NCI-H187 (cell line): Measurements from ENCODE around the gene MAMLD1.

Experiments
- DNase-seq, 2 experiments: peaks; one replicate each; lab custom pipeline; 2025; lab: John Stamatoyannopoulos, UW

MAMLD1 gene

DNA sequence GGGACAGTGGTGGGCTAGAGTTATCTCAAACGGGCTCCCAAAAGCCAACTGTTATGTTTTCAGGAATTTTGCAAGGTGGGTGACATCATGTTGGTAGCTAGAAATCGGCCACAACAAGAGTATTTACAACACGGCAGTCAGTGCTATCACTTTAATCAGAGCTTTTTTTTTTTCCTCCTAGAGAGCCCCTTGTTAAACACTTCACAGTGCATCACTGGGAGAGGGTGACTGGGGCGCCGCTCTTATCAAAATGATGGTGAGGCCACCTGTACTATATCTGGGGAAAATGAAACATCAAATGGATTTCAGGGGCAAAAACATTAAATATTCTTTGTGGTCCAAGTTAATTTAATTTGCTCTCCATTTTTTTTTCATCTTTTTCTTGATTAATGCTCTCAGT, 44.9 kb downstream of the MAMLD1 start:
- no peak for DNase-seq

DNA sequence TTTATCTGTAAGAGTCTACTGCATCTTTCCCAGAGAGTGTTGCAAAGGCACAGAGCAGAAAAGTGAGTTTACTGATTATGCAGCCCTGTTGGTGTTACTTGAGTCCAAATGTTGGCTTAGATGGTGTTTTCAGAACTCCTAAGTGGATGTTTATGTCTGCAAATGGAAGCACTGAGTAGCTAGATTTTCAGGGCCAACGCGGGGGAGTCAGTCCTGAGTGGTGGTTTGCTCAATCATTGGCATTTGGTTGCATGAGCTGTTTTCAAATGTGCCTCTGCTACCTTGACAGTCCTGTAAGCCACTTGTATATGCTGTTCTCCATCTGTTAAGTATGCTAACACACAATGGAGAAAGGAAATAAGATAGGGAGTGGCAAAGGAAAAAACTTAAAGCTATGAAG, 45.4 kb downstream of the MAMLD1 start:
- no peak for DNase-seq

DNA sequence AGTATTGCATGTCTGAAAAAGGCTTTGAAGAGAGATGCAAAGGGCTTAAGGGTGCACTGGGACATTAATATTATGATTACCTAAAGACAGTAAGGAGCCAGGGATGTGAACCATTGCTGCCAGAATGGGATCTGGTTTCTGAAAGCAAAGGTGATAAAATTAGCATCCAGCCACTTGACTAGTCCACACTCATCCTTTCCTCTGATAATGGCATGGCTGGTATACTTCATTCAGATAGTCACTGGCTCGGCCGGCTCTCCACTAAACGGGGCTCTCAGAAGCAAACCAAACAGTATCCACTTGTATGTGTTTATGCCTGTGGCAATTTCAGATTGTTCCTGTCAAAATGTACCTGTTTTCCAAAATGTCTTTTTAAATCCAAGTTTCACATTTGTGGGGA, 46.4 kb downstream of the MAMLD1 start:
- DNase-seq: peak in 1 of 2 experiments; percentile 14

DNA sequence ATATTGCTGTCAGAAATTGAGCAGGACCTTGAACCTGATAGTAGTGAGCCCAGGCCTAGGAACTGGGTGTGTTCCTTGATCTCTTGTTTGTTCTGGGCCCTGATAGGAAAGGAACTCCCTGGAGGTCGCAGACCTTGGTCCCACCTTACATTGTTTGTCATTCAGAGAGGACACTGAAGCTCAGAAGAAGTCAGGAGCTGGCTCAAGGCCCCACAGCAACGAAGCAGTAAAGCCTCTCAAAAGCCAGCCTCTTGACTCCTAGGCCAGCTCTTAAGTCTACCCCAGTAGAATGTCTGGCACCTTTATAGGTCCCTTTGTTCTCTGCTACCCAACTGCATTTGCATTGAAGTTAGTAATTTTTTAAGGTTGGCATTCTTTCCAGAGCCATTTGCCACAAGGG, 46.8 kb downstream of the MAMLD1 start:
- no peak for DNase-seq

DNA sequence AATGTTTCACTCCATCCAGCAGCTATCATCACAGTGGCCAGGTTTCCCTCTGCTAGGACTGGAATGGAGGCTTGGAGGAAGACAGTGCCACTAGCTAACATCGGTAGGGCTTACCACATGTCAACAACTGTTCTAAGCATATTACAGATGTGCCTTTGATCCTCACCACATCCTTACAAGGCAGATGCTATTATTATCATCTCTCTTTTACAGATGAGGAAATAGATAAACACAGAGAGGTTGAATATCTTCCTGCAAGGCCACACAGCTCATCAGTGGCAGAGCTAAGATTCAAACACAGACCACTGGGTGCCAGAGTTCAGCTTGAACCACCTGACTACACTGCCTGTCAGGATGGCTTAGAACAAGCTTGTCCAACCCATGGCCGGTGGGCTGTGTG, 47.4 kb downstream of the MAMLD1 start:
- no peak for DNase-seq

DNA sequence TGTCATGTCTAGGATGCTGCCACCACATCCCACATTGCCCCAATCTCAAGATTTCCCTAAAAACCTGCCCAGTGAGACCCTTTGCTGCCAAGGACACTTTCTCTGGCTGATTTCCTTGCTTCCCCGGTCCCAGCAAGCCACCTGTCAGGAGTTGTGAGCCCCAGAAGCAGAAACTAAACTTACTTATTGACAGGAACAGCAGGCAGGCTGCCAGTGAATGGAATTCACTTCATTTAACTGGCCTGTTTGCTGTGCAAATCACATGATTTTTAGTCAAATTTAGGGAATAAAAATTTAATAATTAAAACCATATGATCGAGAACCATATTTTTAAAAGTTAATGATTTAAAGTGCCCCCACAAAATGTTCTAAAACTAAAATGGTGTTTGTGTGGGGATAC, 48.5 kb downstream of the MAMLD1 start:
- no peak for DNase-seq

- no peak for DNase-seq
These were observed 51.1 kb downstream of the MAMLD1 start for GRCh38 chrX:150414228-150414627.

DNA sequence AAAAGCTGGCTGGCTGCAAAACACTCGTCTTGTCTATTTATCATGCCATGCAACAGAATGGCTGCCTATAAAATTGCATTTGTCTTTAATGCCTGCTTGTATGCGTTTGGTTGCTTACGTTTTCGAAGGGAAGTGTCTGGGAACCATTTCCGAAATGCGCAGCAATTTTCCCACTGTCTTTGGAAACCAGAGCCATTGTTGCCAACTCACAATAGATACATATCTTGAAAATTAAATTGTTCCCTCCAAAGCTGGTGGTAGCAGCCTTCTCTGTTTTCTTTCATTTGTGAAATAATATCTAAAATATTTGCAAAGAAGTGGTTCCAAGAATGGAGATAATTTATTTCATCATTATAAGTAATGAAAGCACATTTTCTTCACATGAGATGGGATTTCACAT, 53.4 kb downstream of the MAMLD1 start:
- no peak for DNase-seq

DNA sequence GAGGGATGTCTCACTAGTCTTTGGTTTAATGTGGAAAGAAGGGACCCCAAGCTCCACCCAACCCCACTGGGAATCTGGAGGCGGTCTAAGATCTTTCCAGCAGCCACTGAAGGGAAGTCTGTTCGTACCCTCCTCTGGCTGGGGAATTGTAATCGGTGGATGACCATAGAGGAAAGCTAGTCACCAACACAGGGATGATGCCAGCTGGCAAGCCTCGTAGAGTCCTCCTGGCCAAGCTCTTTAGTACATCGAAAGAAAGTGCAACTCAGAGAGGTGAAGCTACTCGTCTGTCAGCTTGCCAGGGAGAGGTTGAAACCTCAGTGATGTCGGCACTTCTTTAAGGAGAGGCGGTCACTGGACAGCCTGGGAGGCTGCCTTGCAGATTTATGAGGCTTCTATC, 58.7 kb downstream of the MAMLD1 start:
- DNase-seq: no peak

DNA sequence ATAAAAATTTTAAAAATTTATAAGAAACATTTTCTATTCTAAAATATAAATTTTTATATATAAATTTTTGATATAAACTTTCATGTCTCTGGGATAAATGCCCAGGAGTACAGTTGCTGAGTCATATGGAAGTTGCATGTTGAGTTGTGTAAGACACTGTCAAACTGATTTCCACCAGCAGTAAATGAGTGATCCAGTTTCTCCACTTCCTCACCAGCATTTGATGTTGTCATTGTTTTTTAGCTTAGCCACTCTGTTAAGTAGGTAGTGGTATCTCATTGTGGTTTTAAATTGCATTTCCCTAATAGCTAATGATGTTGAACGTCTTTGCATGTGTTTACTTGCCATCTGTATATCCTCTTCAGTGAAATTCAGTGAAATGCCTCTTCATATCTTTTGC, 66.5 kb downstream of the MAMLD1 start:
- DNase-seq: no peak

DNA sequence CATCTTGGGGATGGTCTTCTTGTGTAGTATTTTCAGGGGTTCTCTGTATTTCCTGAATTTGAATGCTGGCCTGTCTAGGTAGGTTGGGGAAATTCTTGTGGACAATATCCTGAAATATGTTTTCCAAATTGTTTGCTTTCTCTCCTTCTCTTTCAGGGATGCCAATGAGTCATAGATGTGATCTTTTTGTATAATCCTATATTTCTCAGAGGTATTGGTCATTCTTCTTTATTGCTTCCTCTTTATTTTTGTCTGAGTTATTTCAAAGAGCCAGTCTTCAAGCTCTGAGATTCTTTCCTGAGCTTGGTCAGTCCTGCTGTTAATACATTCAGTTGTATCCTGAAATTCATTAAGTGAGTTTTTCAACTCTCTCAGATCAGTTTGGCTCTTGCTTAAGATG, 73.1 kb downstream of the MAMLD1 start:
- DNase-seq: no peak

DNA sequence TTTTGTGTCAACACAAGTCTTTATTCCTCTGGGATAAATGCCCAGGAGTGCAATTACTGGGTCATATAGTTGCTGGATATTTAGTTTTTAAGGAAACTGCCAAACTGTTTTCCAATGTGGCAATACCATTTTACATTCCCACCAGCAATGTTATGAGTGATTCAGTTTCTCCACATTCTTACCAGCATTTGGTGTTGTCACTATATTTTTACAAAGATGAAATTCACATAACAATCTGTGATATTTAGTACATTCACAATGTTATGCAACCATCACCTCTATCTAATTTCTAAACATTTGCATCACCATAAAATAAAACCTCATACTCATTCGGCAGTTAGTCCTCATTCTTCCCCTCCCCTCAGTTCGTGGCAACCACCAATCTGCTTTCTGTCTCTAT, 75.0 kb downstream of the MAMLD1 start:
- no peak for DNase-seq

DNA sequence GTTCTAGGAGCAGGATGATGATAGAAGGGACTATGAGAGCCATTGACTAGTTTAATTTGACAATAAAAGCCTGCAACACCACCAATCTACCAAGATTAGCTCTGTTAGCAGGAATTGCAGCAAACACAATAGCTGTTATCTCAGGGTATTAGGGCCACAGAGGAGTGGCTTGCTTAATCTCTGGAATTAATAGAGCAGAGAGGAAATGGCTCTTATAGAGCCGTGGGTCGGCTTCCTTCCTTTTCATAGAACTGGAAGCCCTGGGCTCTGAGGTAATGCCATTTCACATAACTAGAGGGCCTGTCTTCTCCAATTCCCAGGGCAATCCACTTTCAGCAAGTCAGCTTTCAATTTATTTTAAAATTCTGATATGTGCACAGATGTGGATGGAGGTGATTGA, 83.0 kb downstream of the MAMLD1 start:
- DNase-seq: no peak

- DNase-seq: no peak
These were observed 83.9 kb downstream of the MAMLD1 start for GRCh38 chrX:150446995-150447394.

DNA sequence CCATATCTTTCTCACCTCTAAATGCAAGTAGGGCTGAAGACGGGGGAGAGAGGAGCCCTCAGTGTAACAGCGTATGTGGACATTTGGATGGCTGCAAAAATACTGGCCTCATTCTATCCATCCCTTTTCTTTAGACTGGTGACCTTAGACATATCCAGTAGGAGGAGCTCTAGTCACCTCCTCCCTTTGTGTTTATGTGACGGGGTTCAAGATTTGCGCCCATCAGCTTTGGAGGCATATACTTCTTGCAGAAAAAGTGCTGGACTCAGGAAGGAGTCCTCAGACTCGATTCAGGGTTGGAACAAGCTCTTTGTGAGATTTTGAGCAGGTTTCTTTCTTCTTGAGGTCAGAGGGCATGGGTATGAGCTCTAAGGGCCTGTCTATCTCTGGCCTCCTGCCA, 86.2 kb downstream of the MAMLD1 start:
- DNase-seq: no peak

- no peak for DNase-seq
These were observed 87.5 kb downstream of the MAMLD1 start for GRCh38 chrX:150450519-150451177.

DNA sequence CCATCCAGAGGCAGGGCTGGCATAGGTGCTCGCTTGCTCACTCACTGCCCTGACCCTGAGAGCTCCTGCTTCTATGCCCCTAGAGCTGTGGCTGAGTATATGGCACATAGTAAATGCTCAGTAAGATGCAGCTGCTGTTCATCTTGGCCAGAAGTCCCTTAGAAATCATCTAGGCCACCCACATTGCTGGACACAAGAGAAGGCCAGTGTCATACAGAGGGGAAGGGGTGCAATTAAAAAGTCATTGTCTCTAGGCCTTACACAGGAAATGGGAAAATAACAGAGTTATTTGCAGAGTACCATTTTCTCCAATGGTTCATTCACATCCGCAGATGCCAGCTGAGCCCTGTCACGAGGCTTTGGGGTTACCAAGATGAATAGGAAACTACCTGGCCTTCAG, 88.8 kb downstream of the MAMLD1 start:
- DNase-seq: no peak

- DNase-seq: no peak
These were observed 91.0 kb downstream of the MAMLD1 start for GRCh38 chrX:150454083-150454482.

DNA sequence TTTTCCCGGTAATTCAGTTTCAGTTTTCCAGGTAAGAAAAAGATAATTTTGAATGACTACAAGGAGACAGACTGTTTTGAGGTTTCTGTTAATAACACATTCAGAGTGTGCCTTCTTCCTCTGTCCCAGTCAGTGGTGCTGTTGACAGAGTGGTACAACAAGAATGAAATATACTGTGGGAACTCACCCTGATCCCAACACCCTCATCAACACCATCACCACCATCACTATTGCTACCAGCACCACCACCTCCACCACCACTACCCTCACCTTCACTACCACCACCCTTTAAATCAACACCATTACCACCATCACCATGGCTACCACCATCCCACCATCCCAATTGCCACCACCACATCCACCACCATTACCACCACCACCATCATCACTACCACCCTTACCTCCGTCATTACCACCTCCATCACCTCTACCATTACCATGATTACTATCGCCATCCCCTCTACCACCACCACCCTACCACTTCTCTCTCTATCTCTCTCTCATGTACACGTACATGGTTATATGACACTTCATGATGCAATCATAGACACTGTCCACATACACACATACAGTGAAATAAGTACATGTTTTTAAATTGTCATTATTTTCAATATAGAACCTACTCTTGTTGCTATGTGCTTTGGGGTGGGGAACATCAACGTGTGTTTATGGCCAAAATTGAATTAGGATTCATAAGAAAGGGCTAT, 91.5 kb downstream of the MAMLD1 start:
- no peak for DNase-seq

DNA sequence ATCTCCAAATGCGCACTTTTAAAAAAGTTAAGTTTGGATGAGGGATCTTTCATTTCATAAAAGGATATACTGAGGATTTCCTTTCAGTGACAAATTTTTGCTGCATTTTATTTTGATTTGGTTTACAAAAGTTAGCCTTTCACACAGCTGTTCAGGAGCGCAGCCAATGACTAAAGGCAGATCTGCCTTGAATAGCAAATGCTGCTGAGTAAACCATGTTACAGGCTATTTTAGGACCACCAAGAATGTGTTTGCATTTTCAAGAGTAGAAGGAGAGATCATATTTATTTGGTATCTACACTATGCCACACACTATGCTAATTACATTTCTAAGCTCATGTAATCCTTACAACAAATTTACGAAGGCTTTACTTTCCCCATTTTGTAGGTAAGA, 92.1 kb downstream of the MAMLD1 start:
- no peak for DNase-seq

- no peak for DNase-seq
These were observed 93.3 kb downstream of the MAMLD1 start for GRCh38 chrX:150456466-150456865.

DNA sequence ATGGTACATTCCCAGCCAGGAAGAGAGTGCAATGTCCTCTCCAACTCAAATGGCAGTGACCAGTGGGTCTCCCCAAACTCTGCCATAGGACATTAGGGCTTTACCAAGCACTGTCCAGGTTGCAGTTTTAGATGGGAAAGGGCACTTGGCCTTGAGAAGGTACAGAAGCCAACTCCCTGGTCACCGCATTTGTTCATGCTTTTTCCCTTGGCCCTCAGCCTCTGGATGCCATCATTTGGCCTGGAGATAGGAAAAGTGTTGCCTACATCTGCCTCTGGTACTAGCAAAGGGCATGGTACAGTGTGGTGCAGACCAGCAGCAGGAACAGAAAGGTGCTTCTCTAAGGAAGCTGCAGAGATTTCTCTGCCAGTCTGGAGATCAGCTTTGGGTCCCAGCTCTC, 93.8 kb downstream of the MAMLD1 start:
- no peak for DNase-seq

DNA sequence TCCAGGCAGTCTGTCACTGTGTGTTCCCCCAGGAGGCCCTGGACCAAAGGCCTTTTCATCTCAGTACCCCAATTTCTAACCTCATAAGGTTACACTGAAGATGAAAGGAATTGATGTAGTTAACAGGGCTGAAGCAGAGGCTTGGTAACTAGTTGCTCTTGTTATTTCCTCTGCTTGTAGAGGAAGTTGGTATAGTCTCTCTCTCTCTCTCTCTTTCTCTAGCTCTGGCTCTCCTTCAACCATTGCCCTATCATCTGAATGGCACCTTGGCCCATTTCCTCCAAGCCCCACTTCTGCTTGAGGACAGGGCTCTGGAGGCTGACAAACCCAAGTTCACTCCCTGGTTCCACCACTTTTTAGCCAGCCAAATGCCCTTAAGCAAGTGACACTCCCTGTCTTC, 96.1 kb downstream of the MAMLD1 start:
- DNase-seq: no peak

DNA sequence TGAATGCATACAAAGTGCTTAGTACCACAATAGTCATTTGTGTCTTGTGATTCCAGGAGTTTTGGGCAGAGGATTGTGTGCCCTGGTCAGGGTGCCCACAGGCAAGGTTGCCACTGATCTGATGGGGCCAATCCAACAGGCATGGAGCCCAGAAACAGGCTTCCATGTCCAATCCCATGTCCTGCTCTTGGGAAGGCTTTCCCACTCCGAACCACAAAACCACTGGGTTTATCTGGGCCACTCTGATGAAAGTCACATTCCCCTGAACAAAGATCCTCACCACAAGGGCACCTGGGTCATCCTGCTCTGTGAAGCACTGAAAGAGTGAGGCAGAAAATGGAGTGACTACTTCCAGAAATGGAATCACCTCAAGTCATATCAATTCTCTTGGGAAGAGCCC, 96.9 kb downstream of the MAMLD1 start:
- DNase-seq: no peak
